HCT116 (cell line): ENCODE results near the gene C2CD2.

Experiments
- CTCF ChIP-seq, 3 experiments: fragments of 200-600 bp in 1 of 3; sonication (generic) in 1 of 3; IDR thresholded peaks in 2 of 3; conservative IDR thresholded peaks in 1 of 3; 2 replicates each; pipeline ENCODE4 v1.5.1; 2012 to 2017; ENCODE audit warnings: low read depth in 2 of 3, low read length in 2 of 3, antibody characterized with exemption in 1 of 3, borderline replicate concordance in 1 of 3, control low read depth in 1 of 3, mild to moderate bottlenecking in 1 of 3, mixed read lengths in 1 of 3, mixed run types in 1 of 3, moderate library complexity in 1 of 3; ENCODE audit not compliant: insufficient read depth in 1 of 3
- EGR1 ChIP-seq: IDR thresholded peaks from 2 replicates; pipeline ENCODE4 v1.6.1; 2012; ENCODE audit warnings: low read depth
- ELF1 ChIP-seq: IDR thresholded peaks from 2 replicates; pipeline ENCODE4 v1.6.1; 2012; ENCODE audit warnings: low read depth, borderline replicate concordance
- EZH2 ChIP-seq: fragments of 200-600 bp; sonication (generic); IDR thresholded peaks from 2 replicates; pipeline ENCODE4 v1.6.1; 2017; ENCODE audit warnings: antibody characterized with exemption, mixed run types
- EZH2phosphoT487 ChIP-seq: fragments of 200-600 bp; IDR thresholded peaks from 2 replicates; pipeline ENCODE4 v1.6.1; 2018; ENCODE audit warnings: antibody characterized with exemption, borderline replicate concordance
- JUND ChIP-seq: IDR thresholded peaks from 2 replicates; pipeline ENCODE4 v1.6.1; 2012
- POLR2A ChIP-seq: IDR thresholded peaks from 2 replicates; pipeline ENCODE4 v1.7.0; 2011; ENCODE audit warnings: borderline replicate concordance; ENCODE audit not compliant: insufficient read depth, insufficient read length; ENCODE audit errors: extremely low read depth
- POLR2AphosphoS5 ChIP-seq: IDR thresholded peaks from 2 replicates; pipeline ENCODE4 v1.6.1; 2011; ENCODE audit warnings: mild to moderate bottlenecking, low read depth, low read length, moderate library complexity
- REST ChIP-seq: IDR thresholded peaks from 2 replicates; pipeline ENCODE4 v1.6.1; 2012; ENCODE audit warnings: low read depth
- SIN3A ChIP-seq: IDR thresholded peaks from 2 replicates; pipeline ENCODE4 v1.6.1; 2012; ENCODE audit warnings: low read depth
- TCF7L2 ChIP-seq: IDR thresholded peaks from 2 replicates; pipeline ENCODE4 v1.7.0; 2011; ENCODE audit warnings: borderline replicate concordance, inconsistent platforms; ENCODE audit not compliant: insufficient read depth, insufficient read length; ENCODE audit errors: extremely low read depth
- YY1 ChIP-seq: IDR thresholded peaks from 2 replicates; pipeline ENCODE4 v1.6.1; 2011; ENCODE audit warnings: low read length, low read depth, moderate library complexity, mild to moderate bottlenecking; ENCODE audit not compliant: insufficient replicate concordance; ENCODE audit errors: extremely low read depth
- ZBTB33 ChIP-seq: IDR thresholded peaks from 2 replicates; pipeline ENCODE4 v1.6.1; 2011; ENCODE audit warnings: mild to moderate bottlenecking, low read length, moderate library complexity; ENCODE audit not compliant: insufficient replicate concordance; ENCODE audit errors: extremely low read depth

GRCh38 chr21:41916888-41917433 lies 36.9 kb downstream of the C2CD2 start:
- TF ChIP-seq POLR2AphosphoS5 = no peak
- TF ChIP-seq TCF7L2 = no peak
- TF ChIP-seq SIN3A = no peak
- no peak for TF ChIP-seq CTCF (IDR thresholded peaks at IDR 0.05 in 2 of 3, conservative IDR thresholded peaks at IDR 0.05 in 1 of 3; ENCODE audit: borderline replicate concordance in 1 of 3, insufficient read depth in 1 of 3, low read depth in 2 of 3, low read length in 2 of 3)
- no peak for TF ChIP-seq EZH2phosphoT487
- no peak for TF ChIP-seq JUND
- no peak for TF ChIP-seq REST
- no peak for TF ChIP-seq POLR2A
- TF ChIP-seq YY1 = no peak
- no peak for TF ChIP-seq EGR1
- TF ChIP-seq ZBTB33 = no peak
- no peak for TF ChIP-seq EZH2
- no peak for TF ChIP-seq ELF1
